Neural cell (in vitro differentiated cells): ENCODE results near the gene EMC8. TPM values are rescaled to one million over a fixed set of nuclear protein-coding genes. Genes with fewer than 3 reads are reported as not detected.

Experiments
- H2AFZ ChIP-seq: fragments of 200-600, 300-800 bp; sonication (generic), shearing (Covaris generic); 2 replicates; pipeline ENCODE4 v1.6.0; 2014; ENCODE audit warnings: low read depth, mild to moderate bottlenecking, antibody characterized with exemption, low read length, moderate library complexity
- H3F3A ChIP-seq: fragments of 200-600 bp; shearing (Covaris generic); 2 replicates; pipeline ENCODE4 v1.6.1; 2016; ENCODE audit warnings: mild to moderate bottlenecking, moderate library complexity, mixed read lengths, antibody characterized with exemption, low read length; ENCODE audit not compliant: insufficient read depth, poor library complexity, severe bottlenecking
- H3K27ac ChIP-seq: fragments of 200-600, 300-800 bp; sonication (generic), shearing (Covaris generic); 2 replicates; pipeline ENCODE4 v1.5.1; 2014; ENCODE audit warnings: mild to moderate bottlenecking, low read length, moderate library complexity
- H3K27me3 ChIP-seq: fragments of 300-800, 200-600 bp; sonication (generic), shearing (Covaris generic); 2 replicates; pipeline ENCODE4 v1.6.0; 2014; ENCODE audit warnings: mild to moderate bottlenecking, low read depth, low read length, moderate library complexity; ENCODE audit not compliant: insufficient read depth
- H3K36me3 ChIP-seq: fragments of 300-800, 200-600 bp; sonication (generic), shearing (Covaris generic); 2 replicates; pipeline ENCODE4 v1.5.1; 2014; ENCODE audit warnings: mild to moderate bottlenecking, antibody characterized with exemption, low read length, moderate library complexity; ENCODE audit not compliant: insufficient read depth
- H3K4me2 ChIP-seq: fragments of 300-800, 200-600 bp; sonication (generic), shearing (Covaris generic); 2 replicates; pipeline ENCODE4 v1.6.0; 2014; ENCODE audit warnings: mild to moderate bottlenecking, low read length
- H3K4me3 ChIP-seq: fragments of 300-800, 200-600 bp; sonication (generic), shearing (Covaris generic); 2 replicates; pipeline ENCODE4 v1.5.1; 2014; ENCODE audit warnings: mild to moderate bottlenecking, low read length, moderate library complexity
- H3K79me2 ChIP-seq: fragments of 200-600 bp; shearing (Covaris generic); replicated peaks from 2 replicates; pipeline ENCODE4 v1.6.0; 2014; ENCODE audit warnings: mild to moderate bottlenecking, low read length, moderate library complexity; ENCODE audit not compliant: insufficient read depth
- H3K9ac ChIP-seq: fragments of 300-800, 200-600 bp; sonication (generic), shearing (Covaris generic); 2 replicates; pipeline ENCODE4 v1.6.1; 2016; ENCODE audit warnings: mild to moderate bottlenecking, low read length, mixed read lengths
- H3K9me2 ChIP-seq: fragments of 200-600 bp; shearing (Covaris generic); 2 replicates; pipeline ENCODE4 v1.6.1; 2016; ENCODE audit warnings: mild to moderate bottlenecking, low read length, mixed read lengths; ENCODE audit not compliant: insufficient read depth
- H3K9me3 ChIP-seq: fragments of 200-600, 300-800 bp; sonication (generic), shearing (Covaris generic); 2 replicates; pipeline ENCODE4 v1.6.1; 2016; ENCODE audit warnings: mild to moderate bottlenecking, mixed run types, low read length, moderate library complexity, mixed read lengths
- H4K20me1 ChIP-seq: fragments of 200-600 bp; shearing (Covaris generic); 2 replicates; pipeline ENCODE4 v1.6.1; 2016; ENCODE audit warnings: mild to moderate bottlenecking, mixed run types; ENCODE audit not compliant: insufficient read depth
- EP300 ChIP-seq: fragments of 450-650 bp; conservative IDR thresholded peaks from 2 replicates; pipeline ENCODE4 v1.6.1; 2014; ENCODE audit warnings: antibody characterized with exemption, mild to moderate bottlenecking, moderate library complexity; ENCODE audit not compliant: poor library complexity, severe bottlenecking
- EZH2 ChIP-seq: fragments of 200-600, 300-800 bp; shearing (Covaris generic), sonication (generic); IDR thresholded peaks from 2 replicates; pipeline ENCODE4 v1.6.1; 2014; ENCODE audit warnings: antibody characterized with exemption, low read length, borderline replicate concordance, mild to moderate bottlenecking; ENCODE audit not compliant: insufficient read depth, poor library complexity, severe bottlenecking
- MXI1 ChIP-seq: fragments of 450-650 bp; conservative IDR thresholded peaks from 2 replicates; pipeline ENCODE4 v1.6.1; 2014; ENCODE audit warnings: antibody characterized with exemption, mild to moderate bottlenecking; ENCODE audit not compliant: poor library complexity, severe bottlenecking
- POLR2AphosphoS5 ChIP-seq: IDR thresholded peaks from 2 replicates; pipeline ENCODE4 v1.6.1; 2012
- RAD21 ChIP-seq: fragments of 450-650 bp; conservative IDR thresholded peaks from 2 replicates; pipeline ENCODE4 v1.6.1; 2014; ENCODE audit warnings: antibody characterized with exemption, mild to moderate bottlenecking, moderate library complexity
- REST ChIP-seq: IDR thresholded peaks from 2 replicates; pipeline ENCODE4 v1.6.1; 2012; ENCODE audit warnings: borderline replicate concordance
- SMC3 ChIP-seq: fragments of 450-650 bp; conservative IDR thresholded peaks from 2 replicates; pipeline ENCODE4 v1.6.1; 2014; ENCODE audit warnings: antibody characterized with exemption, mild to moderate bottlenecking, moderate library complexity; ENCODE audit not compliant: poor library complexity
- TAF1 ChIP-seq: IDR thresholded peaks from 2 replicates; pipeline ENCODE4 v1.6.1; 2012; ENCODE audit warnings: low read depth
- polyA plus RNA-seq: library from polyadenylated mRNA; depleted of rRNA; stranded (reverse); fragments of >200 nt; gene quantifications from 2 replicates; pipeline ENCODE4 v1.2.3, GENCODE V29; 2014
- TF ChIP-seq, protein P1 (sequence below): fragments of 450-650 bp; IDR thresholded peaks from 2 replicates; pipeline ENCODE4 v1.5.1; 2014; ENCODE audit warnings: antibody characterized with exemption, mild to moderate bottlenecking, moderate library complexity; ENCODE audit not compliant: poor library complexity, severe bottlenecking

Gene EMC8
- polyA plus RNA-seq, 1 donor from 2014 or later, result 38.9 TPM

- H4K20me1 ChIP-seq, result no peaks in the 10 kb centered on the region
- TF ChIP-seq TAF1 (no peak), MXI1 (no peak), POLR2AphosphoS5 (no peak), EP300 (no peak), RAD21 (no peak), EZH2 (no peak), REST (no peak), SMC3 (no peak)
- TF ChIP-seq, protein P1, sequence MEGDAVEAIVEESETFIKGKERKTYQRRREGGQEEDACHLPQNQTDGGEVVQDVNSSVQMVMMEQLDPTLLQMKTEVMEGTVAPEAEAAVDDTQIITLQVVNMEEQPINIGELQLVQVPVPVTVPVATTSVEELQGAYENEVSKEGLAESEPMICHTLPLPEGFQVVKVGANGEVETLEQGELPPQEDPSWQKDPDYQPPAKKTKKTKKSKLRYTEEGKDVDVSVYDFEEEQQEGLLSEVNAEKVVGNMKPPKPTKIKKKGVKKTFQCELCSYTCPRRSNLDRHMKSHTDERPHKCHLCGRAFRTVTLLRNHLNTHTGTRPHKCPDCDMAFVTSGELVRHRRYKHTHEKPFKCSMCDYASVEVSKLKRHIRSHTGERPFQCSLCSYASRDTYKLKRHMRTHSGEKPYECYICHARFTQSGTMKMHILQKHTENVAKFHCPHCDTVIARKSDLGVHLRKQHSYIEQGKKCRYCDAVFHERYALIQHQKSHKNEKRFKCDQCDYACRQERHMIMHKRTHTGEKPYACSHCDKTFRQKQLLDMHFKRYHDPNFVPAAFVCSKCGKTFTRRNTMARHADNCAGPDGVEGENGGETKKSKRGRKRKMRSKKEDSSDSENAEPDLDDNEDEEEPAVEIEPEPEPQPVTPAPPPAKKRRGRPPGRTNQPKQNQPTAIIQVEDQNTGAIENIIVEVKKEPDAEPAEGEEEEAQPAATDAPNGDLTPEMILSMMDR, result no peak
Observed at GRCh38 chr16:85774136-85774535, 25.2 kb downstream of the EMC8 start.

GRCh38 chr16:85773044-85773443, 26.3 kb downstream of the EMC8 start:
- no peaks in the 10 kb centered on the region for H3K9me3 ChIP-seq
- no peaks in the 10 kb centered on the region for H3K27me3 ChIP-seq
- TF ChIP-seq POLR2AphosphoS5, result no peak
- no peak for TF ChIP-seq EZH2
- no peak for TF ChIP-seq TAF1
- TF ChIP-seq, protein P1, result no peak
- no peak for TF ChIP-seq SMC3
- no peak overlapping the region for H3K4me3 ChIP-seq
- no peaks in the 10 kb centered on the region for H3K9me2 ChIP-seq
- no peaks in the 10 kb centered on the region for H4K20me1 ChIP-seq
- no peak overlapping the region for H3K27ac ChIP-seq
- H3K79me2 ChIP-seq, result no peaks in the 10 kb centered on the region
- H3K4me2 ChIP-seq, result no peak overlapping the region
- H2AFZ ChIP-seq, result no peak overlapping the region
- H3K9ac ChIP-seq, result no peak overlapping the region
- no peaks in the 10 kb centered on the region for H3F3A ChIP-seq
- no peaks in the 10 kb centered on the region for H3K36me3 ChIP-seq

More at GRCh38 chr16:85774136-85774535, 25.2 kb downstream of the EMC8 start:
- Histone ChIP-seq H3K9me2 (no peaks in the 10 kb centered on the region), H3K9me3 (no peaks in the 10 kb centered on the region), H2AFZ (no peak overlapping the region), H3F3A (no peaks in the 10 kb centered on the region), H3K79me2 (no peaks in the 10 kb centered on the region), H3K4me3 (no peak overlapping the region), H3K9ac (no peak overlapping the region), H3K4me2 (no peak overlapping the region), H3K36me3 (no peaks in the 10 kb centered on the region), H3K27ac (no peak overlapping the region), H3K27me3 (no peaks in the 10 kb centered on the region)
